Tibial artery (tissue), 4 donors: Measurements from ENCODE around the gene GZMM.

Source experiments
- DNase-seq, 2 donors: peaks; one replicate each; pipeline ENCODE4 v3.0.0-alpha.2; 2019
- H3K27ac ChIP-seq, 2 donors: fragments of 200-600 bp; sonication (generic) in 1 of 2; 1 replicate in 1 of 2; 2 replicates in 1 of 2; pipeline ENCODE4 v1.5.1; 2018 to 2019; ENCODE audit warnings: mild to moderate bottlenecking in 1 of 2
- H3K27me3 ChIP-seq, 2 donors: fragments of 200-600 bp; sonication (generic) in 1 of 2; one replicate each; pipeline versions ENCODE4 v1.5.1 to v1.6.0; 2016 to 2019
- H3K36me3 ChIP-seq, 3 donors: fragments of 200-600 bp; sonication (generic) in 2 of 3; one replicate each; pipeline ENCODE4 v1.5.1; 2016 to 2019; ENCODE audit warnings: mild to moderate bottlenecking in 2 of 3
- H3K4me1 ChIP-seq, 4 donors: fragments of 200-600 bp; sonication (generic) in 2 of 4; 1 replicate in 3 of 4; 2 replicates in 1 of 4; pipeline ENCODE4 v1.5.1; 2016 to 2019
- H3K4me3 ChIP-seq, 2 donors: fragments of 200-600 bp; sonication (generic) in 1 of 2; 1 replicate in 1 of 2; 2 replicates in 1 of 2; pipeline ENCODE4 v1.5.1; 2018 to 2019; ENCODE audit warnings: mild to moderate bottlenecking in 2 of 2
- H3K9me3 ChIP-seq, 3 donors: fragments of 200-600 bp; sonication (generic) in 1 of 3; one replicate each; pipeline ENCODE4 v1.5.1; 2016 to 2019
- intact Hi-C: fragments of 100-400 bp; cut with DNase I; formaldehyde crosslinking; loops from one replicate; pipeline ENCODE4 v1.15.0; 2023; ENCODE audit warnings: low total_unique reads
- TF ChIP-seq, protein P1 (sequence below), 2 experiments: fragments of 200-600 bp in 1 of 2; fragments of 450-650 bp in 1 of 2; IDR thresholded peaks; one replicate each; pipeline ENCODE4 v1.5.1; 2017 to 2019; ENCODE audit warnings: antibody characterized with exemption in 2 of 2, mild to moderate bottlenecking in 1 of 2, moderate library complexity in 1 of 2

GZMM gene

DNA sequence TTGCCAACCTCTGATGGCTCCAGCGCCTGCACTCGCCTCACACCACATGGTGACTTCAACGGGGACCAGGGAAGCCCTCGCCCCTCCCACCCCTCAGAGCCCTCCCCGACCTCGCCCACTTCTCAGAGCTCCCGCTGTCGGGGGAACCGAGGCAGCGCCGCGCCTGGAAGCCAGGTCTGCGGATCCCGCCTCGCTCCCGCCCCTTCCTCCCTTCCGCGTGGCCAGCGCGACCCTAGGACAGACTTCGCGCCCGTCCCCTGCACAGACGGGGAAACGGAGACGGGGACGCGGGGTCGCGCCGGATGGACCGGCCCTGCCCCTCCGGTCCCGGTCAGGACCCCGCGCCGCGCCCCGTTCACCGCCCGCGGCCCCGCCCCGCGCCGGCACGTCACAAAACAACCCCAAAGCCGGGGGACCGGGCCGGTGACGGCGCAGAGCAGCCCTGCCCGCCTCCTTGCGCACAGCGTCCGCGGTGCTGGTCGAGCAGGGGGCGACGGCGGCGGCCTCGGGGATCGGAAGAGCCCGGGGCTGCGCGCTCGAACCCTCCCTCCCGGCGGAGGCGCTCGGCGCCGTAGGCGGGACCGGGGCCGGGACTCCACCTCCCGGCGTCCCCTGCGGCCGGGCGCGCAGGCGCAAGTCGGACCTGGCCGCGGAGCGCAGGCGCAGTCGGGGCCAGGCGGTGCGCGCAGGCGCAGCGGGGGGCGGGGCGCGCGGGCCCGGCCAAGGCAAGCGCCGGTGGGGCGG, 12.7 kb upstream of the GZMM start:
- TF ChIP-seq, protein P1, sequence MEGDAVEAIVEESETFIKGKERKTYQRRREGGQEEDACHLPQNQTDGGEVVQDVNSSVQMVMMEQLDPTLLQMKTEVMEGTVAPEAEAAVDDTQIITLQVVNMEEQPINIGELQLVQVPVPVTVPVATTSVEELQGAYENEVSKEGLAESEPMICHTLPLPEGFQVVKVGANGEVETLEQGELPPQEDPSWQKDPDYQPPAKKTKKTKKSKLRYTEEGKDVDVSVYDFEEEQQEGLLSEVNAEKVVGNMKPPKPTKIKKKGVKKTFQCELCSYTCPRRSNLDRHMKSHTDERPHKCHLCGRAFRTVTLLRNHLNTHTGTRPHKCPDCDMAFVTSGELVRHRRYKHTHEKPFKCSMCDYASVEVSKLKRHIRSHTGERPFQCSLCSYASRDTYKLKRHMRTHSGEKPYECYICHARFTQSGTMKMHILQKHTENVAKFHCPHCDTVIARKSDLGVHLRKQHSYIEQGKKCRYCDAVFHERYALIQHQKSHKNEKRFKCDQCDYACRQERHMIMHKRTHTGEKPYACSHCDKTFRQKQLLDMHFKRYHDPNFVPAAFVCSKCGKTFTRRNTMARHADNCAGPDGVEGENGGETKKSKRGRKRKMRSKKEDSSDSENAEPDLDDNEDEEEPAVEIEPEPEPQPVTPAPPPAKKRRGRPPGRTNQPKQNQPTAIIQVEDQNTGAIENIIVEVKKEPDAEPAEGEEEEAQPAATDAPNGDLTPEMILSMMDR (IDR thresholded peaks at IDR 0.05), result peak in 1 of 2 experiments; percentile 44
- Histone ChIP-seq H3K27me3 (peaks cover 0 to 2% of the 10 kb centered on the region in 2 donors), H3K36me3 (peaks cover 5 to 12% (median 9%) of the 10 kb centered on the region in 3 donors), H3K4me1 (peaks cover 7 to 38% (median 31%) of the 10 kb centered on the region in 4 donors), H3K27ac (peak overlapping the region; percentile 95 to 97), H3K4me3 (peak overlapping the region; percentile 78 to 90), H3K9me3 (no peaks in the 10 kb centered on the region)
- peak; percentile 69 to 91 for DNase-seq
- intact Hi-C loops, result no loop called here

DNA sequence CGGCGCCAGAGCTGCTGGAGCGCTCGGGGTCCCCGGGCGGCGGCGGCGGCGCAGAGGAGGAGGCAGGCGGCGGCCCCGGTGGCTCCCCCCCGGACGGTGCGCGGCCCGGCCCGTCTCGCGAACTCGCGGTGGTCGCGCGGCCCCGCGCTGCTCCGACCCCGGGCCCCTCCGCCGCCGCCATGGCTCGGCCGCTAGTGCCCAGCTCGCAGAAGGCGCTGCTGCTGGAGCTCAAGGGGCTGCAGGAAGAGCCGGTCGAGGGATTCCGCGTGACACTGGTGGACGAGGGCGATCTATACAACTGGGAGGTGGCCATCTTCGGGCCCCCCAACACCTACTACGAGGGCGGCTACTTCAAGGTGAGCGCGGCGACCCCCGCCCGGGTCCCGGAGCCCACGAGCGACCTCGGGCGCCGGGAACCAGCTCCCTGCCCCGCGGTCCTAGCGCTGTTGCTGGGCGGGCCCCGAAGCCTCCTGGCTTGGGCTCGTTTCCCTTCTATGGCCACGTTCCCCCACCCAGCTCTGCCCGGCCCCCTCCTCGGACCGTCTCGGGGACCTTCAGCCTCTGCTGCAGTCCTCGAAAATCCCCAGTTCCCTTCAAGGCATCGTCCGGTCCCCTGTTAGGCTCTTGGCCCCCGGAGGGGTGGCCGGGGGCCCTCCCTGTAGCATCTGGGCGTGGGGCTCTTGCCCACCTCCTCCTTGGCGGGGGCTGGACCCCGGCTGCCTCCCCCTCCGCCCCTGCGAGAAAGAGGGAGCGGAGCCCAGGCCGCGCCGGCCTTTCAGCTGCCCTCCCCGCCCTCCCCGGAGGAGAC, 11.9 kb upstream of the GZMM start, which contains the start of gene CDC34:
Gene CDC34 (plus strand): TSS at position 8 of the 808 bp plus-strand sequence. CDS start 172 bp downstream, at position 180.
- no peaks in the 10 kb centered on the region for H3K9me3 ChIP-seq
- H3K4me3 ChIP-seq, result peak within 1 kb of the TSS; percentile 78 to 90
- peak within 1 kb of the TSS; percentile 97 for H3K27ac ChIP-seq
- TF ChIP-seq, protein P1 (IDR thresholded peaks at IDR 0.05), result no peak
- DNase-seq, result no peak
- H3K4me1 ChIP-seq, result peaks cover 7 to 38% (median 31%) of the 10 kb centered on the region in 4 donors
- peaks cover 13 to 20% (median 17%) of the 10 kb centered on the region in 3 donors for H3K36me3 ChIP-seq
- no peaks in the 10 kb centered on the region for H3K27me3 ChIP-seq
- intact Hi-C loops, result no loop called here

DNA sequence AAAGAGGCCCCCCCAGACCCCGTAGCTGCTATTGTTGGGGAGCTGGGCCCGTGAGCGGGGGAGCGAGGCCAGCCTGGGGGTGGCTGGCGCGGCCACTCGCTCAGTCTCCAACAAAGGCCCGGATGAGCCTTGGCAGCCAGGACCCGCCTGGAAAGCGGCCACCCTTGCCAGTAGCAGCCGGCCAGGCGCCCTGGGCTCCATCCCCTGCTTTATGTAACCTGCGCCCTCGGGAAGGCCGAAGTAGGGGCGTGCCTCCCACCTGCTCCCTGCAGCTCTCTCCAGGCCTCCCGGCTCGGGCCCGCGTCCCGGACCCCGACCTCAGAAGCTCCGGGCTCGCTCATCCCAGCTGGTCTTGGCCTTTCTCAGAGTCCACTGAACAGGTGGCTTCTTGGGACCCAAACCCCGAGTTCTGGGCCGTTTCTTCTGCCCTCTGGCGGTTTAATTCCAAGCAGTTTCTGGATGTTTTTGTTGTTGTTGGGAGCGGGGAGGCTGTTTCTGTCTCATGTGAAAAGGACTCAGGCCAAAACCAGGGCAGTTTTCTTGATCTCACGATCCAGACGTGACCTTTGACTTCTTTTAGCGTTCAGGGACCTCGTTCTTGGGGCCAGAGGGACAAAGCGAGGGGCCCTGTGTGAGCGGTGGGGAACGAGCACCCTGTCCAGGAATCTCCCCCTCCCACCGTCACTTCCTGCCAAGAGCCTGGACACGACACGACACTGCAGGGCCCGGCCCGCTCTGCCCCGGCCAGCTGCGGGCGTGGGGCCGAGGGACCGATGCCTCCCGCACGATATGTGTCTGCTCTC, 11.1 kb upstream of the GZMM start:
- peaks cover 15 to 26% (median 23%) of the 10 kb centered on the region in 3 donors for H3K36me3 ChIP-seq
- peak overlapping the region; percentile 78 to 90 for H3K4me3 ChIP-seq
- peaks cover 7 to 38% (median 31%) of the 10 kb centered on the region in 4 donors for H3K4me1 ChIP-seq
- H3K27ac ChIP-seq, result peak overlapping the region; percentile 97
- peak; percentile 71 to 91 for DNase-seq
- no peaks in the 10 kb centered on the region for H3K27me3 ChIP-seq
- intact Hi-C loops, result no loop called here
- no peaks in the 10 kb centered on the region for H3K9me3 ChIP-seq
- TF ChIP-seq, protein P1 (IDR thresholded peaks at IDR 0.05), result peak; percentile 40 to 49

DNA sequence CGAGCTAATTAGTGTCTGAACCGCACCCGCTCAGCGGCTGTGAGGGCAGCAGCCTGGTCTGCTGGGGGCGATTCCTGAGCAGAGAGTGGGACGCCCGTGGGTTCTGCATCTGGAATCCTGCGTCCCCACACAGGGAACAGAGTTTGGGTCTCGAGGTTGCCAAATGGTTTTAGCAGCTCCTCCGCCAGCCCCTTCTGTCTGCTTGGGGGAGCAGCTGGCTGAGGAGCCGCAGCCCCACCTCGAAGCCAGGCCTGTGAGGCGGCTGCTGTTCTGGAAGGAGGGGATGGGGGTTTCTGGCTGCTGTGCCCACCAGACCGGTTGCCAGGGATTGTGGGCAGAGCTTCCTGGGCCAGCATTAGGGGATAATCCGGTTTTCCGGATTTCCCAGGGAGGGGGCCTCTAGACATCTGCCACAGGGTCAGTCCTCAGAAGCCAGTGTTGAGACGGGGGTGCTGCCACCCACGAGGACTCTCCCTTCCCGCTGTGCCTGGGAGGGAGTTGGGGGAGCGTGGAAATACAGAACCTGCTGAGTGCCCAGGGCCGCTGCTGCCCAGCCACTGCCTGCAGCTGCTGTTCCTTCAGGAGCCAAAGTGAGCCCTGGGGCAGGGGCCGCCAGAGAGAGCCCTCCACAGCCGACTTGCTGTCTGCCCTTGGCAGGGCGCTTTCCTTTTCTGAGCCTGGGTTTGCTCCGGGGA, 10.3 kb upstream of the GZMM start:
- Histone ChIP-seq H3K4me1 (peaks cover 7 to 38% (median 31%) of the 10 kb centered on the region in 4 donors), H3K4me3 (peak overlapping the region; percentile 78 to 90), H3K27me3 (no peaks in the 10 kb centered on the region), H3K9me3 (no peaks in the 10 kb centered on the region), H3K27ac (peak overlapping the region; percentile 97), H3K36me3 (peaks cover 22 to 33% (median 31%) of the 10 kb centered on the region in 3 donors)
- intact Hi-C loops, result no loop called here
- no peak for DNase-seq
- TF ChIP-seq, protein P1 (IDR thresholded peaks at IDR 0.05), result no peak
